SK-MEL-5 (cell line): ENCODE data around the gene NTF4. TPM values are rescaled to one million over a fixed set of nuclear protein-coding genes. Genes with fewer than 3 reads are reported as not detected.
"Not testable (repeated sequence)": the region's sequence is repeated elsewhere in the genome, so short reads cannot be mapped to it uniquely, and the experiment has no call there.

Experiments
- DNase-seq: peaks from one replicate; pipeline ENCODE4 v3.0.0-alpha.2; 2016; ENCODE audit warnings: low read depth, low spot score
- in situ Hi-C: cut with HindIII; loops from 2 replicates; pipeline ENCODE4 v1.10.0; 2016; ENCODE audit warnings: low sequenced_read_pairs, high pct_unique_total_duplicates, low pct_unique_long_range_greater_than_20kb
- total RNA-seq: library from RNA; depleted of rRNA; stranded (reverse); fragments of >200 nt; shearing (Covaris generic); gene quantifications from 2 replicates; pipeline ENCODE4 v1.2.3, GENCODE V29; 2014

Gene NTF4
- total RNA-seq, 1 experiment from 2014 or later = not detected

- in situ Hi-C loops = no loop called here
- DNase-seq = no peak
Observed at GRCh38 chr19:49094505-49095482, 30.2 kb upstream of the NTF4 start.

GRCh38 chr19:49092686-49093085 is 28.1 kb upstream of the NTF4 start:
- in situ Hi-C loops = no loop called here
- DNase-seq = no peak

- no peak for DNase-seq
- in situ Hi-C loops = no loop called here
Observed at GRCh38 chr19:49091391-49092038, 26.9 kb upstream of the NTF4 start.

- in situ Hi-C loops = no loop called here
- DNase-seq = no peak
Observed at GRCh38 chr19:49086296-49086695, 21.7 kb upstream of the NTF4 start.

GRCh38 chr19:49085868-49086232 is 21.2 kb upstream of the NTF4 start:
- in situ Hi-C loops = no loop called here
- no peak for DNase-seq

- peak; percentile 98 for DNase-seq
- in situ Hi-C loops = no loop called here
Observed at GRCh38 chr19:49085020-49085867, 20.6 kb upstream of the NTF4 start, which contains the start of gene SNRNP70. Gene SNRNP70, plus strand, starts transcription at chr19:49085451. Its CDS starts 964 bp downstream, at chr19:49086415.

GRCh38 chr19:49084206-49085019 is 19.8 kb upstream of the NTF4 start:
- in situ Hi-C loops = no loop called here
- DNase-seq = no peak

GRCh38 chr19:49081273-49081672 is 16.7 kb upstream of the NTF4 start:
- in situ Hi-C loops = no loop called here
- no peak for DNase-seq

- no peak for DNase-seq
- in situ Hi-C loops = no loop called here
Observed at GRCh38 chr19:49080392-49080791, 15.8 kb upstream of the NTF4 start.

- peak; percentile 66 for DNase-seq
- in situ Hi-C loops = not testable (repeated sequence)
Observed at GRCh38 chr19:49074869-49075268, 10.3 kb upstream of the NTF4 start.

GRCh38 chr19:49073514-49074378 is 9.1 kb upstream of the NTF4 start:
- in situ Hi-C loops = no loop called here
- DNase-seq = peak; percentile 61

- in situ Hi-C loops = no loop called here
- no peak for DNase-seq
Observed at GRCh38 chr19:49071860-49072547, 7.4 kb upstream of the NTF4 start.

GRCh38 chr19:49070416-49070815 is 5.8 kb upstream of the NTF4 start:
- no peak for DNase-seq
- in situ Hi-C loops = no loop called here

- DNase-seq = no peak
- in situ Hi-C loops = no loop called here
Observed at GRCh38 chr19:49069026-49069425, 4.4 kb upstream of the NTF4 start.

- no peak for DNase-seq
- in situ Hi-C loops = no loop called here
Observed at GRCh38 chr19:49067554-49067953, 2.9 kb upstream of the NTF4 start.
